Panc1 (cell line): ENCODE measurements around the gene GUF1. TPM values are rescaled to one million over a fixed set of nuclear protein-coding genes. Genes with fewer than 3 reads are reported as not detected.
A peak's percentile ranks its signal among the peaks of the same experiment; 100 is the strongest.

Experiments used
- ATAC-seq: fragments of 200-7000 bp; cut with Tn5 transposase; 2 replicates; pipeline ENCODE4 v1.9.1; 2020; ENCODE audit warnings: mild to moderate bottlenecking, moderate library complexity
- BruUV-seq: library from RNA; stranded (reverse); fragments of 400-500 nt; replicated peaks from 2 replicates; lab custom pipeline; 2021; lab: Mats Ljungman, UMichigan
- CTCF ChIA-PET: fragments of 300-600 bp; sonication (Branson Sonifier 250); formaldehyde crosslinking; loops from one replicate; lab custom pipeline; 2022; ENCODE audit warnings: antibody characterized with exemption; lab: Charles Lee
- POLR2A ChIA-PET: fragments of 300-600 bp; sonication (Branson Sonifier 250); formaldehyde crosslinking; loops from one replicate; lab custom pipeline; 2022; ENCODE audit warnings: antibody characterized with exemption; lab: Charles Lee
- DNase-seq: peaks from one replicate; pipeline ENCODE4 v3.0.0-alpha.2; 2010; ENCODE audit warnings: low read depth, low spot score
- H3K27ac ChIP-seq: 2 replicates; pipeline ENCODE4 v1.5.1; 2011; ENCODE audit warnings: mild to moderate bottlenecking, low read length, inconsistent platforms
- H3K27me3 ChIP-seq: fragments of 200-500 bp; sonication (Bioruptor generic); 2 replicates; pipeline ENCODE4 v1.6.0; 2014; ENCODE audit warnings: low read length, inconsistent platforms; ENCODE audit not compliant: control insufficient read depth, insufficient read depth
- H3K36me3 ChIP-seq: fragments of 200-500 bp; sonication (Bioruptor generic); 2 replicates; pipeline ENCODE4 v1.5.1; 2014; ENCODE audit warnings: inconsistent platforms, mild to moderate bottlenecking, low read length, moderate library complexity; ENCODE audit not compliant: control insufficient read depth, insufficient read depth
- H3K4me1 ChIP-seq: 2 replicates; pipeline ENCODE4 v1.5.1; 2011; ENCODE audit warnings: inconsistent platforms, mild to moderate bottlenecking, low read length, moderate library complexity; ENCODE audit not compliant: control insufficient read depth, insufficient read depth
- H3K4me3 ChIP-seq, 2 experiments: 2 replicates each; pipeline ENCODE4 v1.5.1; 2011 to 2012; ENCODE audit warnings: low read depth in 2 of 2, low read length in 2 of 2, mild to moderate bottlenecking in 2 of 2, inconsistent platforms in 1 of 2, moderate library complexity in 1 of 2
- H3K9me3 ChIP-seq: fragments of 200-500 bp; sonication (Bioruptor generic); 2 replicates; pipeline ENCODE4 v1.5.1; 2014; ENCODE audit warnings: low read depth, mild to moderate bottlenecking, inconsistent platforms, low read length, moderate library complexity; ENCODE audit not compliant: control insufficient read depth, insufficient read depth
- CTCF ChIP-seq: fragments of 450-650 bp; IDR thresholded peaks from 2 replicates; pipeline ENCODE4 v1.5.1; 2017; ENCODE audit warnings: mild to moderate bottlenecking
- POLR2AphosphoS5 ChIP-seq: IDR thresholded peaks from 2 replicates; pipeline ENCODE4 v1.6.1; 2012; ENCODE audit warnings: mild to moderate bottlenecking, low read depth, low read length, moderate library complexity
- REST ChIP-seq, 2 experiments: IDR thresholded peaks; 2 replicates each; pipeline ENCODE4 v1.6.1; 2011 to 2012; ENCODE audit warnings: low read depth in 2 of 2, control low read depth in 1 of 2, low read length in 1 of 2, mild to moderate bottlenecking in 1 of 2, moderate library complexity in 1 of 2; ENCODE audit not compliant: insufficient read depth in 1 of 2
- SIN3A ChIP-seq: IDR thresholded peaks from 2 replicates; pipeline ENCODE4 v1.6.1; 2012; ENCODE audit warnings: low read depth, mild to moderate bottlenecking, low read length, moderate library complexity, borderline replicate concordance; ENCODE audit not compliant: insufficient read depth
- TCF7L2 ChIP-seq: IDR thresholded peaks from 2 replicates; pipeline ENCODE4 v1.6.1; 2011; ENCODE audit warnings: mild to moderate bottlenecking, low read depth, low read length, inconsistent platforms
- in situ Hi-C: cut with HindIII; loops from 2 replicates; pipeline ENCODE4 v1.10.0; 2016; ENCODE audit warnings: low sequenced_read_pairs, low pct_unique_long_range_greater_than_20kb
- intact Hi-C: fragments of 100-400 bp; cut with micrococcal nuclease; formaldehyde crosslinking; loops from one replicate; pipeline ENCODE4 v1.10.0; 2022; ENCODE audit not compliant: unreplicated experiment
- total RNA-seq: library from RNA; stranded (reverse); gene quantifications from one replicate; pipeline ENCODE4 v1.2.1, GENCODE V29; 2021; ENCODE audit not compliant: unreplicated experiment

The GUF1 gene
- total RNA-seq, 1 experiment from 2014 or later: 11.6 TPM

GRCh38 chr4:44679060-44679459 lies 840 bp downstream of the GUF1 start:
- Histone ChIP-seq H3K27me3 (no peaks in the 10 kb centered on the region), H3K9me3 (no peaks in the 10 kb centered on the region), H3K4me3 (peak overlapping the region; percentile 85 to 89), H3K4me1 (no peaks in the 10 kb centered on the region; the same call in 1 of the 2 replicates), H3K36me3 (peaks cover 21% of the 10 kb centered on the region), H3K27ac (peak overlapping the region; percentile 91)
- intact Hi-C loops: no loop called here
- ATAC-seq: no peak
- BruUV-seq: no TSS peak
- in situ Hi-C loops: no loop called here
- DNase-seq: no peak
- ChIA-PET POLR2A (no interaction called here), CTCF (no interaction called here)
- TF ChIP-seq CTCF (no peak), TCF7L2 (no peak), SIN3A (no peak), POLR2AphosphoS5 (no peak), REST (IDR thresholded peaks at IDR 0.05; ENCODE audit: insufficient read depth in 1 of 2, low read depth in 2 of 2, low read length in 1 of 2) (no peak)

- no peak for ATAC-seq
- no peaks in the 10 kb centered on the region for H3K27me3 ChIP-seq
- H3K4me3 ChIP-seq: no peak overlapping the region
- H3K9me3 ChIP-seq: no peaks in the 10 kb centered on the region
- H3K36me3 ChIP-seq: peaks cover 31% of the 10 kb centered on the region
- BruUV-seq: no TSS peak
- DNase-seq: no peak
- H3K4me1 ChIP-seq: no peaks in the 10 kb centered on the region; the same call in 1 of the 2 replicates
- ChIA-PET CTCF (no interaction called here), POLR2A (no interaction called here)
- in situ Hi-C loops: no loop called here
- H3K27ac ChIP-seq: no peak overlapping the region
- TF ChIP-seq SIN3A (no peak), CTCF (no peak), TCF7L2 (no peak), REST (IDR thresholded peaks at IDR 0.05; ENCODE audit: insufficient read depth in 1 of 2, low read depth in 2 of 2, low read length in 1 of 2) (no peak), POLR2AphosphoS5 (no peak)
- intact Hi-C loops: no loop called here
These were observed 6.4 kb downstream of the GUF1 start for GRCh38 chr4:44684648-44685047.
